Astrocyte (in vitro differentiated cells and primary cell): Measurements from ENCODE around the gene CD28. TPM values are rescaled to one million over a fixed set of nuclear protein-coding genes. Genes with fewer than 3 reads are reported as not detected.

Experiments used
- DNase-seq: peaks from one replicate; pipeline ENCODE4 v3.0.0-alpha.2; 2010; ENCODE audit warnings: low read depth
- FAIRE-seq: peaks from 2 replicates; lab custom pipeline; 2011; peaks lifted over from hg19 to GRCh38; lab: Jason Lieb, UNC
- H2AFZ ChIP-seq: 2 replicates; pipeline ENCODE4 v1.6.0; 2012; ENCODE audit warnings: low read depth, low read length, inconsistent platforms
- H3K27ac ChIP-seq: 2 replicates; pipeline ENCODE4 v1.5.1; 2011; ENCODE audit warnings: low read depth, low read length, inconsistent platforms
- H3K27me3 ChIP-seq: 2 replicates; pipeline ENCODE4 v1.6.0; 2011; ENCODE audit warnings: low read length, inconsistent platforms; ENCODE audit not compliant: insufficient read depth
- H3K36me3 ChIP-seq: 2 replicates; pipeline ENCODE4 v1.5.1; 2011; ENCODE audit warnings: low read length, inconsistent platforms; ENCODE audit not compliant: insufficient read depth
- H3K4me1 ChIP-seq: 2 replicates; pipeline ENCODE4 v1.5.1; 2011; ENCODE audit warnings: low read length, inconsistent platforms; ENCODE audit not compliant: insufficient read depth
- H3K4me2 ChIP-seq: 2 replicates; pipeline ENCODE4 v1.6.0; 2012; ENCODE audit warnings: low read length, inconsistent platforms
- H3K4me3 ChIP-seq: 2 replicates; pipeline ENCODE4 v1.5.1; 2011; ENCODE audit warnings: low read depth, mild to moderate bottlenecking, low read length, inconsistent platforms; ENCODE audit not compliant: insufficient read depth
- H3K79me2 ChIP-seq: 2 replicates; pipeline ENCODE4 v1.6.0; 2012; ENCODE audit warnings: mild to moderate bottlenecking, low read length, inconsistent platforms; ENCODE audit not compliant: insufficient read depth
- H3K9ac ChIP-seq: 2 replicates; pipeline ENCODE4 v1.6.0; 2012; ENCODE audit warnings: mild to moderate bottlenecking, low read length, inconsistent platforms
- H3K9me3 ChIP-seq: 2 replicates; pipeline ENCODE4 v1.5.1; 2012; ENCODE audit warnings: low read depth, mild to moderate bottlenecking, low read length, inconsistent platforms; ENCODE audit not compliant: insufficient read depth
- H4K20me1 ChIP-seq: 2 replicates; pipeline ENCODE4 v1.6.0; 2012; ENCODE audit warnings: low read length, inconsistent platforms; ENCODE audit not compliant: insufficient read depth
- H3K27ac Mint-ChIP-seq: one replicate; pipeline ENCODE4 v1.8.0; 2021; ENCODE audit warnings: mild to moderate bottlenecking, mixed read lengths; ENCODE audit not compliant: unreplicated experiment
- H3K27me3 Mint-ChIP-seq: one replicate; pipeline ENCODE4 v1.8.0; 2021; ENCODE audit warnings: low read depth, mixed read lengths; ENCODE audit not compliant: unreplicated experiment
- H3K36me3 Mint-ChIP-seq: one replicate; pipeline ENCODE4 v1.8.0; 2021; ENCODE audit warnings: low read depth, mixed read lengths; ENCODE audit not compliant: unreplicated experiment
- H3K4me1 Mint-ChIP-seq: one replicate; pipeline ENCODE4 v1.8.0; 2021; ENCODE audit warnings: low read depth, mixed read lengths; ENCODE audit not compliant: unreplicated experiment
- H3K4me3 Mint-ChIP-seq: one replicate; pipeline ENCODE4 v1.8.0; 2021; ENCODE audit warnings: mild to moderate bottlenecking, moderate library complexity, mixed read lengths; ENCODE audit not compliant: unreplicated experiment
- H3K9me3 Mint-ChIP-seq: one replicate; pipeline ENCODE4 v1.8.0; 2021; ENCODE audit warnings: mild to moderate bottlenecking, mixed read lengths; ENCODE audit not compliant: unreplicated experiment
- CTCF ChIP-seq: IDR thresholded peaks from 2 replicates; pipeline ENCODE4 v1.5.1; 2011; ENCODE audit warnings: low read depth, mild to moderate bottlenecking, inconsistent platforms, low read length, moderate library complexity; ENCODE audit not compliant: insufficient read depth
- EZH2 ChIP-seq: IDR thresholded peaks from 2 replicates; pipeline ENCODE4 v1.6.1; 2012; ENCODE audit warnings: mild to moderate bottlenecking, low read length, inconsistent platforms; ENCODE audit not compliant: insufficient read depth
- total RNA-seq: library from RNA; stranded (reverse); gene quantifications from 2 replicates; pipeline ENCODE4 v1.2.1, GENCODE V29; 2021

Gene CD28
- total RNA-seq, 1 donor from 2014 or later = not detected

GRCh38 chr2:203708846-203709396 is 2.5 kb downstream of the CD28 start:
- Histone ChIP-seq H3K9me3 (no peaks in the 10 kb centered on the region), H3K4me3 (no peak overlapping the region), H3K9ac (no peak overlapping the region), H2AFZ (no peak overlapping the region), H3K27ac (no peak overlapping the region), H3K4me1 (no peaks in the 10 kb centered on the region), H3K79me2 (no peaks in the 10 kb centered on the region), H3K27me3 (no peaks in the 10 kb centered on the region), H3K4me2 (no peak overlapping the region), H3K36me3 (no peaks in the 10 kb centered on the region), H4K20me1 (no peaks in the 10 kb centered on the region)
- H3K4me3 Mint-ChIP-seq = no peak overlapping the region
- no peak for DNase-seq
- H3K9me3 Mint-ChIP-seq = no peaks in the 10 kb centered on the region
- no peak for FAIRE-seq
- TF ChIP-seq EZH2 (no peak), CTCF (no peak)
- peaks cover 1% of the 10 kb centered on the region for H3K4me1 Mint-ChIP-seq
- H3K36me3 Mint-ChIP-seq = peaks cover 2% of the 10 kb centered on the region
- peaks cover 9% of the 10 kb centered on the region for H3K27me3 Mint-ChIP-seq
- no peak overlapping the region for H3K27ac Mint-ChIP-seq

- Histone ChIP-seq H2AFZ (no peak overlapping the region), H3K4me1 (no peaks in the 10 kb centered on the region), H3K9me3 (no peaks in the 10 kb centered on the region), H3K79me2 (no peaks in the 10 kb centered on the region), H3K4me3 (no peak overlapping the region), H3K9ac (no peak overlapping the region), H3K27ac (no peak overlapping the region), H3K4me2 (no peak overlapping the region), H4K20me1 (no peaks in the 10 kb centered on the region), H3K36me3 (no peaks in the 10 kb centered on the region), H3K27me3 (no peaks in the 10 kb centered on the region)
- Mint-ChIP-seq H3K4me1 (no peaks in the 10 kb centered on the region), H3K4me3 (no peak overlapping the region), H3K9me3 (no peaks in the 10 kb centered on the region), H3K36me3 (peaks cover 2% of the 10 kb centered on the region), H3K27me3 (peaks cover 9% of the 10 kb centered on the region), H3K27ac (no peak overlapping the region)
- TF ChIP-seq CTCF (no peak), EZH2 (no peak)
- no peak for DNase-seq
- no peak for FAIRE-seq
These were observed 3.1 kb downstream of the CD28 start for GRCh38 chr2:203709416-203710040.

- peaks cover 9% of the 10 kb centered on the region for H3K27me3 Mint-ChIP-seq
- Histone ChIP-seq H3K36me3 (no peaks in the 10 kb centered on the region), H3K27me3 (no peaks in the 10 kb centered on the region), H3K4me1 (no peaks in the 10 kb centered on the region), H3K79me2 (no peaks in the 10 kb centered on the region), H4K20me1 (no peaks in the 10 kb centered on the region), H2AFZ (no peak overlapping the region), H3K4me2 (no peak overlapping the region), H3K9ac (no peak overlapping the region), H3K9me3 (no peaks in the 10 kb centered on the region), H3K27ac (no peak overlapping the region), H3K4me3 (no peak overlapping the region)
- peaks cover 2% of the 10 kb centered on the region for H3K36me3 Mint-ChIP-seq
- DNase-seq (no peak), FAIRE-seq (no peak)
- TF ChIP-seq EZH2 = no peak
- TF ChIP-seq CTCF = no peak
- no peaks in the 10 kb centered on the region for H3K4me1 Mint-ChIP-seq
- no peaks in the 10 kb centered on the region for H3K9me3 Mint-ChIP-seq
- H3K27ac Mint-ChIP-seq = no peak overlapping the region
- no peak overlapping the region for H3K4me3 Mint-ChIP-seq
These were observed 3.8 kb downstream of the CD28 start for GRCh38 chr2:203710226-203710625.
